ENCODE data around the gene OR2AG1. TPM values are rescaled to one million over a fixed set of nuclear protein-coding genes. Genes with fewer than 3 reads are reported as not detected.

OR2AG1 gene
- total and polyA plus RNA-seq, 8 donors: 0.03 to 0.06 (median 0.05) TPM; not detected in 3

GRCh38 chr11:6828103-6828502 is 45.3 kb downstream of the OR2AG1 start:
- H3K27ac ChIP-seq: no peak overlapping the region
- no peak overlapping the region for H3K4me3 ChIP-seq
- no peaks in the 10 kb centered on the region for H3K9me3 ChIP-seq
- ATAC-seq (no peak), DNase-seq (no peak)
- intact Hi-C loops (cut with DNase I): no loop called here
- no peaks in the 10 kb centered on the region for H3K27me3 ChIP-seq
- no peak for TF ChIP-seq CTCF (IDR thresholded peaks at IDR 0.05)
- H3K4me1 ChIP-seq: no peaks in the 10 kb centered on the region
- no peaks in the 10 kb centered on the region for H3K36me3 ChIP-seq

- H3K36me3 ChIP-seq: no peaks in the 10 kb centered on the region
- no peaks in the 10 kb centered on the region for H3K9me3 ChIP-seq
- TF ChIP-seq CTCF (IDR thresholded peaks at IDR 0.05): no peak
- no peaks in the 10 kb centered on the region for H3K4me1 ChIP-seq
- H3K4me3 ChIP-seq: no peak overlapping the region
- intact Hi-C loops (cut with DNase I): no loop called here
- no peaks in the 10 kb centered on the region for H3K27me3 ChIP-seq
- no peak overlapping the region for H3K27ac ChIP-seq
- ATAC-seq (no peak), DNase-seq (no peak)
Measured at GRCh38 chr11:6833356-6833755, 50.5 kb downstream of the OR2AG1 start.

GRCh38 chr11:6834021-6834420 is 51.2 kb downstream of the OR2AG1 start:
- Histone ChIP-seq H3K4me1 (no peaks in the 10 kb centered on the region), H3K27me3 (no peaks in the 10 kb centered on the region), H3K9me3 (no peaks in the 10 kb centered on the region), H3K27ac (no peak overlapping the region), H3K4me3 (no peak overlapping the region), H3K36me3 (no peaks in the 10 kb centered on the region)
- no peak for DNase-seq
- no peak for TF ChIP-seq CTCF (IDR thresholded peaks at IDR 0.05)
- intact Hi-C loops (cut with DNase I): no loop called here
- no peak for ATAC-seq

Other genes with a start within 250 kb of the OR2AG1 start
- 10 to 100 TPM; 18.0 to 19.5 TPM for gene RRP8, start 179.4 kb upstream of the OR2AG1 start, total RNA-seq
- gene RRP8, start 179.4 kb upstream of the OR2AG1 start, polyA plus RNA-seq (ENCODE audit: insufficient read length in 6 of 6): 10 to 100 TPM; 17.0 to 24.4 (median 22.2) TPM
- gene ILK, start 179.2 kb upstream of the OR2AG1 start, total RNA-seq: 100 to 1,000 TPM; 155 to 165 TPM
- 100 to 1,000 TPM; 146 to 158 (median 152) TPM for gene ILK, start 179.2 kb upstream of the OR2AG1 start, polyA plus RNA-seq (ENCODE audit: insufficient read length in 6 of 6)
- 100 to 1,000 TPM; 127 TPM for gene TAF10, start 170.8 kb upstream of the OR2AG1 start, total RNA-seq
- 10 to 100 TPM; 44.6 to 72.1 (median 59.1) TPM for gene TAF10, start 170.8 kb upstream of the OR2AG1 start, polyA plus RNA-seq (ENCODE audit: insufficient read length in 6 of 6)
- gene TPP1, start 163.6 kb upstream of the OR2AG1 start, total RNA-seq: 100 to 1,000 TPM; 202 to 264 TPM
- 10 to 100 TPM; 60.3 to 81.1 (median 68.6) TPM for gene TPP1, start 163.6 kb upstream of the OR2AG1 start, polyA plus RNA-seq (ENCODE audit: insufficient read length in 6 of 6)
- 10 to 100 TPM; 15.4 to 18.9 TPM for gene DCHS1, start 127.2 kb upstream of the OR2AG1 start, total RNA-seq
- 10 to 100 TPM; 32.8 to 49.5 (median 40.9) TPM for gene DCHS1, start 127.2 kb upstream of the OR2AG1 start, polyA plus RNA-seq (ENCODE audit: insufficient read length in 6 of 6)
- 10 to 100 TPM; 47.6 to 51.6 TPM for gene MRPL17, start 99.7 kb upstream of the OR2AG1 start, total RNA-seq
- 10 to 100 TPM; 45.0 to 57.3 (median 51.7) TPM for gene MRPL17, start 99.7 kb upstream of the OR2AG1 start, polyA plus RNA-seq (ENCODE audit: insufficient read length in 6 of 6)
- under 1 TPM; 0.13 to 0.20 TPM for gene OR2AG2, start 11.0 kb upstream of the OR2AG1 start, total RNA-seq
- under 1 TPM in 2 of 6 donors, not detected in 4; 0.06 to 0.08 TPM for gene OR2AG2, start 11.0 kb upstream of the OR2AG1 start, polyA plus RNA-seq (ENCODE audit: insufficient read length in 6 of 6)
- under 1 TPM; 0.15 to 0.18 TPM for gene OR6A2, start 16.7 kb downstream of the OR2AG1 start, total RNA-seq
- not detected for gene OR6A2, start 16.7 kb downstream of the OR2AG1 start, polyA plus RNA-seq (ENCODE audit: insufficient read length in 6 of 6)
- not detected for gene OR10A5, start 62.7 kb downstream of the OR2AG1 start, total RNA-seq
- gene OR10A5, start 62.7 kb downstream of the OR2AG1 start, polyA plus RNA-seq (ENCODE audit: insufficient read length in 6 of 6): not detected
- gene OR10A2, start 80.0 kb downstream of the OR2AG1 start, total RNA-seq: not detected
- gene OR10A2, start 80.0 kb downstream of the OR2AG1 start, polyA plus RNA-seq (ENCODE audit: insufficient read length in 6 of 6): under 1 TPM in 2 of 6 donors, not detected in 4; 0.04 to 0.06 TPM
- gene OR10A4, start 93.6 kb downstream of the OR2AG1 start, total RNA-seq: not detected
- gene OR10A4, start 93.6 kb downstream of the OR2AG1 start, polyA plus RNA-seq (ENCODE audit: insufficient read length in 6 of 6): not detected
- gene OR2D2, start 109.5 kb downstream of the OR2AG1 start, total RNA-seq: under 1 TPM in 1 of 2 donors, not detected in 1; 0.24 TPM
- gene OR2D2, start 109.5 kb downstream of the OR2AG1 start, polyA plus RNA-seq (ENCODE audit: insufficient read length in 6 of 6): not detected
- not detected for gene OR2D3, start 138.0 kb downstream of the OR2AG1 start, total RNA-seq
- gene OR2D3, start 138.0 kb downstream of the OR2AG1 start, polyA plus RNA-seq (ENCODE audit: insufficient read length in 6 of 6): not detected
- gene ZNF215, start 143.4 kb downstream of the OR2AG1 start, total RNA-seq: 1 to 10 TPM; 2.4 to 3.7 TPM
- gene ZNF215, start 143.4 kb downstream of the OR2AG1 start, polyA plus RNA-seq (ENCODE audit: insufficient read length in 6 of 6): 1 to 10 TPM in 3 of 6 donors, under 1 TPM in 3; 0.66 to 2.6 (median 1.0) TPM
- gene ZNF214, start 237.3 kb downstream of the OR2AG1 start, total RNA-seq: 1 to 10 TPM; 2.0 to 4.1 TPM
- 10 to 100 TPM in 3 of 6 donors, 1 to 10 TPM in 3; 8.3 to 10.3 (median 9.5) TPM for gene ZNF214, start 237.3 kb downstream of the OR2AG1 start, polyA plus RNA-seq (ENCODE audit: insufficient read length in 6 of 6)
- gene NLRP14, start 237.5 kb downstream of the OR2AG1 start, total RNA-seq: under 1 TPM in 1 of 2 donors, not detected in 1; 0.10 TPM
- gene NLRP14, start 237.5 kb downstream of the OR2AG1 start, polyA plus RNA-seq (ENCODE audit: insufficient read length in 6 of 6): under 1 TPM; 0.07 to 0.20 (median 0.15) TPM

Measured in left lung (tissue), 10 donors.